Forelimb muscle (tissue), 1 donor: ENCODE data around the gene MAT1A. TPM values are rescaled to one million over a fixed set of nuclear protein-coding genes. Genes with fewer than 3 reads are reported as not detected.

ENCODE experiments used
- DNase-seq: peaks from one replicate; pipeline ENCODE4 v3.0.0-alpha.2; 2013; ENCODE audit warnings: low read depth
- polyA plus RNA-seq: library from polyadenylated mRNA; unstranded; fragments of 120-200 nt; gene quantifications from one replicate; pipeline ENCODE4 v1.2.1, GENCODE V29; 2013; ENCODE audit not compliant: insufficient read length

The MAT1A gene
- polyA plus RNA-seq, 1 donor: not detected

DNA sequence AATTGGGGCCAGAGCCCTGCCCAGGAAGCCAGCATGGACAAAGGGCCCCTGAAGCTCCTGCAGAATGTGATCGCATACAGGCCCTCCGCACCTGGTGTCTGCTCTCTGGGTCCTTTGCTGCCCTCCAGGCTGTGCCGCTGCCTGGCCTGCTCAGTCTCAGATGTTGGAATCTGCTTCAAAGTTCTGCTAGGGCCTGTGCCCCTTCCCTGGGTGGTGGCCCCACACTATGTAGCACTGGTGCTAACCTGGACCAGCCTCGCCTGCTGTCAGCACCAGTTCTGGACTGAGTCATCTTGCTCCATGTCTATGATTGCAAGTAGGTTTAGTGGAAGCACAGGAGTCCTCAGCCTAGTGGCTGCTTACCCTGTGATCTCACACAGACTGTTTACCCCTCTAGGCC, 6.3 kb downstream of the MAT1A start:
- DNase-seq: no peak

DNA sequence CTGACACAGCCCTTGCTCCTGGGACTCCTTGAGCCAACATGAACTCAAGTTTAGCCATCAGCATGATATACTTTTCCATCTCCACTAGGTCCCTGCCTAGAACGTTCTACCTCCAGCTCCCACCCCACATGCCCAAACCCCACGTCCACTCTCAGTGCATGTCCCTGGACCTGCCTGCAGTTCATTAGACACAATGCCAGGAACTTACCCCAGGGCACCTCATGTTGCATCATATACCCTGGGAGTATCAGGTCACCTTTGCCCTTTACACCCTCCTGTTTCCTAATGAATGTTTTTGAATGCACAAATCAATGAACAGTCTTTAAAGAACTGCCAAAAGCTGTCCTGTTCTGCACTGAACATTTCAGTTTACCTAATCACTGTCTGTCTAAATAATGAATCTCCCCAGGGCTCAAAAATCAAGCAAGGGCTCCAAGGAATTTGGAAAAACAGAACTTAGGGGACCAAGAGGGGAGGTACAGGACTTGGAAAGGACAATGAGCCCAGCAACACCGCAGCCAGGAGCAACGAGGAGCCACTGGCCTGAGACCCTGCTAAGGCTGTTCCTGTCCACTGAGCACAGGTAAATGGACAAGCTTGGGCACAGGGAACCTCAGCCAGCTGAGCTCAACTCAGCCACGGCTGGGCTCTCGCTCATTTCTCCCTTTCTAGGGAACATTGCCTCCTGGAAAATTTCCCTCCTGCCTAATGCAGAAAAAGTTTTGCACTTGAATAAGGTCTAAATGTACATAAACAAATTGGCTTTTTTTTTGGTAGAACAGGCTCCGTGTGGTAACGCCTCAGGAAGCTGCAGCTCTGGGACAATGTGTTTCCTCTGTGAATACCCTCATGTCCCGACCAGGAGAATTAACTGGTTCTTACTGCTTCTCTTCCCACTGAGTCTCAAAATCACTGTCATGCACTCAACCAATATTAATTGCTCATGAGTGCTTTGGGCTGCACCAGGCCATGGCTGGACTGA, 7.4 kb downstream of the MAT1A start:
- DNase-seq: no peak

DNA sequence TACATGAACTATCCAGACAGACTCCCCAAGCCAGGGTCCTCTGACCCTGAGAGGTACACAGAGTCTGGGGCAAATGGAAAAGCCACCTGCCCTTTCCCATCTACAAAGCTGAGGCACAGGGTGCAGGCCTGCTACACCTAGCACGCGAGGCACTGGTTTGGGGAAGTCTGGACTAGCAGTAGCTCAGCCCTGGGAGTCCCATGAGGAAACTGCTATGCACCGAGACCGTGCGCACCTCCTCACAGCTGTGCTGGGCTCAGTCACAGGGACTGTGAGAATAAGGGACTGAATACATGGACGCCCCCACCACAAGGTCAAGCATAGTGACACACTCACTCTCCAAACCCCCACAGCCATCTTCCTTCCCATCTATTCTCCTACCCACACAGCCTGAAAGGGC, 8.2 kb downstream of the MAT1A start:
- DNase-seq: no peak

DNA sequence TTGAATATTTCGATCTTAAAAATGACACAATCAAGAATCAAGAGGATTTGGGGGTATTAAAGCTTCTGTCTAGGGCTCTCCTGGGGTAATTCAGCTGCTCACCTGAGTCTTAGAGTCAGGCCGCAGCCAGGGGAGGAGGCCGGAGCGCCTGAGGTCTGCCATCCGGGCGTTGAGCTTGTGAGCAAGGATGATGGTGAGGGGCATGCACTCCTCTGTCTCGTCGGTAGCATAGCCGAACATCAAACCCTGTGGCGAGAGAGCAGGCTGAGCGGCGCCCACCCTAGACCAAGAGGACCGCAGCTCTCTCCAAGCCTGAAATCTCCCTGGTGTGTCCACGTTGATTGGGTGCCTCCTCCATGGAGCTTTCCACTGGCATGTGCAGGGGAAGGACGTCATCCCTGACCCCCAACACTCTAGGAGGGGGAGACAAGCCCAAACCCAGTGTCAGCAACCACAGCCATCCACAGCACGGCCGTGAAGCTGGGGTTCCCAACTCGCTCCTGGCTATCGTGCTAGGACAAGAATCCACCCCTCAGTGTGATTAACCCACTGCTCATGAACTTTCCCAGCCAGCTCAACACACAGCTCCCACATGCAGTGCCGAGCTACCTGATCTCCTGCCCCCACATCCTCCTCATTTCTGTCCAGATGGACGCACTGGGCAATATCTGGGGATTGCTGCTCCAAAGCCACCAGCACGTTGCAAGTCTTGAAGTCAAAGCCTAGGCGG, 9.2 kb downstream of the MAT1A start:
- no peak for DNase-seq

DNA sequence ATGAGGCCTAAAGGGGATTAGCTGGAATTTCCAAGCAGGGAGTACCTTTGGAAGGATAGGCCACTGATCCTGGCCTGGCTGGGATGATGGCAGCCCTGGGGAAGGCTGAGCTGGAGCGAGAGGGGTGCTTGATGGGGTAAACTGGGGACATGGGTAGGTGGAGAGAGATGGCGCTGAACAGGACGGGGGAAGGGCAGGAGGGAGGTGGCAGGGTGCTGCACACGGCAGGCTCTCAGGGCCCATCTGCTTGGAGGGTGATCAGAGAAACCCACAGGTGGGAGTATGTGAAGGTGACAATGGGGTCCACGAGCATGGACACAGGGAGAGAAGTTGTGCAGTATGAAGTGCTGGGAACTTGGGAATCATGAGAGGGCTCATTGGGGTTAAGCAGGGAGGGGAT, 10.3 kb downstream of the MAT1A start:
- DNase-seq: no peak

DNA sequence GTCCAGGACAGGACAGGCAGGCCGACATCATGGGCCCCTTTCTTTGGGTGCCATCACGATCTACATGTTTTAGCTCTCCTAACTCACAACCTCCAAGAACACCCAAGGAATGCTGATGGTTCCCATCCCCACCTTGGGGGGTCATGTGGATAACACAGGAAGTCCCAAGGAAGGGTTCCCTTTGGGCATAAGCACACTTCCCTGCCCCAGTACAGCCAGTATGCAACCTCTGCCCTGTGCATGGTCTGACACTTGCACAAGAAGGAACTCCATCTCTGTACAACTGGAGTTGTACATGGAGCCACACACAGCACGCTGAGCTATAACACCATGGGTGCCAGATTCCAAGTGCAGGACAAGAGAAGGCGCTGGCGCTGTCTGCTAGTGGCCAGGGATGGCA, 11.0 kb downstream of the MAT1A start:
- no peak for DNase-seq

DNA sequence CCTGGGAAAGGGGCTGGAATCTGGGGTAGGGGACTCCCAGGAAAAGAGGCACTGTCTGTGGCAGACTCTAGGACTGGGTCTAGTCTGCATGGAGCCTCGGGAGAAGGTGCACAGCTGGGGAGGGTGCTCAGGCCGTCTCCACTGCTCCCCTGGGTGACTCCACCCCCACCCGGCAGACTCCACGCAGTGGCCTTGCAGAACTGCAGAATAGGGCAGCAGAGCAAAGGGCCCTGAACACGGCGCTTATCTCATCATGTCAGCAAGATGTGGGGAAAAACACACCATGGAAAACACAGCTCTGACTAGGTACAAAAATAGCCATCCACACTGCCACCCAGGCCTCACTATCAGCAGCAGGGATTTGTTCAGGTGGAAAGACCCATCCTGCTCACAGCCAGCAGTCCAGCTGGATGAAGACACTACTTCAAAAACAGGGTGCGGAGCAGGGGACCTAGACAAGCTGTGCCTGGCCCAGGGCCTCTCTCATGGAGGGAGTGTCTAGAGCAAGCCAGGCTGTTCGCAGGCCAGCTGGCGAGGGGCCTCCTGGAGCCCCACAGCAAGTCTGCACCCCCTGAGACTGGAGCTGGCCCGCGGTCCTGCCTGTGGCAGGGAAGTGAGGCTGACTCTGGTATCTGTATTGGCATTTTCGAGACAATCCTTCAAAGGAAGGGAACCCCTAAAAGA, 11.7 kb downstream of the MAT1A start:
- no peak for DNase-seq

DNA sequence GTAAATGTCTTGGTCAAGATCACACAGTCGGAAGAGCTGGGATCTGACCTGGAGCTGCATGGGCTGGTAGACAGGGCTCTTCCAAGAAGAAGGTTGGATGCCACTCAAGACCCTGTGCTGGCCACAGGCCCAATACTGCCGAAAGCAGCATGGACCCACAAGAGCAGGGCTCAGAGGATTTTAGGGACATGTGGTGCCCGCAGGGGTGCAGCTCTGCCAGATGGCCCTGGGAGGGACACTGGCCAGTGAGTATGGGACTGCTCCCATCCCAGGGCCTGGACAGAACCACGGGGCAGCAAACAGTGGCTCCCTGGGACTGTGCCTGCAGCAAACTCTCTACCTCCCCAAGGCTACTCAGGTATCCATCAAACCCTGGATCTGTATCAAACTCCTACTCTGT, 12.4 kb downstream of the MAT1A start:
- no peak for DNase-seq

DNA sequence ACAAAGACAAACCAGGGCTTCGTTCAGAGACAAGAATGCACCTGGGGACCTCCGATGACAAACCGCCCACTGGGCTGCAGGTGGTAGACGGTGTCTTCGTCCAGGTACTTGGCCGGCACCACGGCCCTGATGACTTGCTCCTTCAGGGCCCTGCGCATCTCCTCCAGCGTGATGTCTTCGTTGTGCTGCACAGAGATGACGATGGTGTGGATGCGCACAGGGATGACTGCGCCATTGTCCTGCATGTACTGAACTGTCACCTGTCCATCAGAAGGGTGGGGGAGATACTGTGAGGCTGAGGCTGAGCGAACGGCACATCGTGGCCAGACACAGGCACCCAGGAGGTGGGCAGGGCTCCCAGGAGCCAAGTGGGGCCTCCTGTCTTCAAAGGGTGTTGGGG, 13.1 kb downstream of the MAT1A start:
- DNase-seq: no peak

DNA sequence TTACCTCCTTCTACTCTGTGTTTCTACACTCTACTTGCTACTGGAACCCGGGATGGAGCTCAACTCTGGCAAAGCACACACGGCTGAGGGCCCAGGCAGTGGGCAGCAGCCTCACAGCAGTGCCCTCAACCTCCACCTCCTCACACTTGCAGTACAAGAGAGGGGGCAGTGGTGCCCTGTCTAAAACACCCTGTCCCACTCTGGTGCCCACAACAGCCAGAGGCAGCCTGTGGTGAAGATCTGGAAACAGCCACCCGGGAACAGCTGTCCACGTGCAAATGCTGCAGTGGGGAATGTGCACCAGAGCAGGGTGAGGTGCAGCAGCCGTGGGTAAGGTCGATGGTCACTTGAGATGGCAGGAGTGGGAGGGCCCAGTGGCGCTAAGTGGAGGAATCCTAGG, 13.7 kb downstream of the MAT1A start:
- DNase-seq: no peak

DNA sequence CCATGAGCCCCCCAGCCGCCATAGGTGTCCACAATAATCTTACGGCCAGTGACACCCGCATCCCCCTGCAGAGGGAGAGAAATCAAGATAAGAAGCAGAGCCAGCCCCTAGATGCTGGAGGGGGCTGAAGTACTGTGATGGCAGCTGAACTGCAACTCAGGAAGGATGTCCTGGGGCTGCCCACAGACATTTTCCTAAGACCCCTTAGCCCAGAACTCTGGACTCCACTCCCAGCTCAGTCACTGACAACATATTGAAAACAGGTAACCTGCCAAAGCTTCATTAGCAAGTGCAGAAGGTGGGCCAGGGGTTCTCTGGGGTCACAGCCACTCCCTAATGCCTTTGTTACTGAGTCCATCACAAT, 14.3 kb downstream of the MAT1A start:
- DNase-seq: no peak

DNA sequence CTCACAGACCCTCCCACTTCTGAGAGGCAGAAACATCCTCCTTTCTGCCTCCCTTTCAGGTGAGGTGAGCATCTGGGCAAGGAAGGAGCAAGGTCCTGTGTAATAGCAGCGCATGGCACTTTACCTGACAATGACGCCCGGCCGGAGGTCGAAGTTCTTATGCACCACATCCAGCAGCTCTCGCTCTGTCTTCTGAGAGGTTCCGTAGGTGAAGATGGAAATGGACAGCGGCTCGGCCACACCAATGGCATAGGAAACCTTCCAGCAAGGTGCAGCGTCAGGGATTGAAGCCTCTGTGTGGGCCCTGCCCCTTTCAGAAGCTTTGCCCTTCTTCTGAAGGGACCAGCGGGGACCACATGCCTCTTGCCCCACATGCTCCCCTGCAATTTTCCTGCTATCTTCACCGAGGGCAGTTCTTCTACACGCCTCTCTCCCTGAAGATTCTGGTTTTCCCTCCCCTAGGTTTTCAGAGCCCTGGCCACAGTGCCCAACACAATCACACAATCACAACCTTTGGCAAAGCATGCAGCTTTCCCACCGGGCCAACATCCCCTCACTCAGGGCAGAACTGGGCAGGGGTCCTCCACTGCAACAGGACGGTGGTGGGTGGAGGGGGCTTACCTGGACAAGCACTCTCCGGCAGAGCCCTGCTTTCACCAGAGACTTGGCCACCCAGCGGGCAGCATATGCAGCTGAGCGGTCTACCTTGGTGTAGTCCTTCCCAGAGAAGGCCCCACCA, 14.9 kb downstream of the MAT1A start:
- no peak for DNase-seq

DNA sequence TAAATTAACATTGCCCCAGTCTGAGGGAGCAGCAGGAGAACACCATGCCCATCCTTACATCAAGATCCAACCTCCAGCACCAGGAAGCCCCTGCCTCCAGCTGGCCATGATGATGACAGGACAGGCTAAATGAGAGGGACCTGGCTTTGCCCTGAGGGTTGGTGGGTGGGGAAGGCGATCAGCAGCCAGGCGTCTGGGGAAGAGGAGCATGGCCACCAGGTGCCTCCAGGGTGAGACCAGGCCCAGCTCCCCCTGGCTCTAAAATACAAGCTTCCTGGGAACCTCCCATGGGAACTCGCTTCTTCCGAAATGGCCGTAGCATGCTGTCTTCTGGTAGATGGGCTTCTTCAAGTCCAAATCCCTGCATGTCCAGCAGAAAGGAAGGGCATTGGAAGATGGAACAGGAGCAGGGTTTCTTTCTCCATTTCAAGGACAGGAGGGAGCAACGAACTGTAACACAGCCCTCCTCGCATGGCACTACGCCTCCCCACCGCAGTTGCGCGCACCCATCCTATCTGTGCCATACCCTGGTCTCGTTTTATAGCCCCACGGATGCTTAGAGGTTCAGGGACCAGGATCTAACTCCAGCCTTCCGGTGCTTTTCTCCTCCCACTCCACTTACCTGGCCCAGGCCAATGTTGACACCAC, 15.8 kb downstream of the MAT1A start:
- no peak for DNase-seq

DNA sequence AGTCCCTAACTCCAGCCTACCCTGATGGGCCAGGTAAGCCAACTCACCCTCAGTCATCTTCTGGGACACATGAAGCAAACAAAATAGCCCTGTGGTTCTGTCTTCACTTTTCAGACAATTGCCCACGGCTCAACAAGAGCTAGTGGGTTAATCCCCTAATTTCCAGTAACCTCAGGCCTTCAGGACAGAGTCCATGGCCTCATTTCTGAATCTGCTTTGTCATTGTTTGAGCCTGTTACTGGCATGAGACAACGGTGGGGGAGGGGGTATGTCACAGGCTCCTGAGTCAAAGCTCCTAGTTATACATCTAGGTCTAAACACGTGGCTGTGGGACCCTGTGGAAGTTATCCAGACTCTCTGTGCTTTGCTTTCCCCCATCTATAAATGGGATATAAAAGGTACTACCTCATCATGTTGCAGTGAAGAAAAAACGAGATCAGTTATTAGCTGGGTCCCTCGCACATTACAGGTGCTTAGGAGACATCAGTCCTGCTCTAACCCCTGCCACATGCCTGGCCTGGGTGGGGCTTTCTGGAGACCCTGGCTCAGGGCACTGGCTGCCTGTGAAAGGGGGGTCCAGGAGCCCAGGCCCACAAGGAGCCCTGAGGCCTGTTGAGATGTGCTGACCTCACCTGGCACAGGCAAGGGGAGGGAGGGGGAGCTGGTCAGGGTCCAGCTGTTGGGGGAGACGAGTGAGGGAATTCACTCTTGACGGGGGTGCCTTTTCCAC, 16.5 kb downstream of the MAT1A start:
- no peak for DNase-seq

DNA sequence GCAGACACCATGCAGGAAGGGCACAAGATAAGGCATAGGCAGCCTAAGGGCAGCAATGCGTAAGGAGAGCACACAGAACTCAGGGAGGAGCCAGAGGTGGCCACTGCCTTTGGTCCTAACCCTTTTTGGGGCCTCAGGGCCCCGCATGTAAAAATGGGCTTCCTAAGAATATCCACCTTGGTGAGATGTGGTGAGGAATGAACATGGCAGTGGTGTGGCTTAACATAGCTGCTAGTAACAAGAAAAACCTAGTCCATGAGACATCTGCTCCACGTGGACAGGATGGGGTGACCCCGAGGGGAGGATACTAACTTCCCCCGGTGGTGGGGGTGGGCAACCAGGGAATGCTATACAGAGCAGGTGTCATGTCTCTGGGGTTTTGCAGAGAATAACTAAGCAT, 18.0 kb downstream of the MAT1A start:
- DNase-seq: no peak

DNA sequence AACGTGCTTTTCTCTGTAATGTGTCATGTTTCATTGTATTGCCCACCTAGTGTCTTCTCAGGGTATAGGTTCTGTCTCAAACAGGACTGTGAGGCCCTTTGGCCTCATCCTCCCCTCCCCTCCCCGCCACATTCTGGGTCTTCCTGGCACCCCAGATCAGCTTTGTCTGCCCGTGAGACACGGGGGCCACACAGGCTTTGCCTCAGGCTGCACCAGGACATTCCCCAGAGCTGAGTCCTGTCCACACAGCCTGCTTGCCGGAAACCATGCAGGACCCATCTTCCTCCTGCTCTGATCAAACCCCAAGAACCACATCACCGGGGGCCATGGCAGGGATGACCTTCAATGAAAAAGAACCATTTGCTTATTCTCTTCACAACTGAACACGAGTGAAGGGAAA, 18.6 kb downstream of the MAT1A start:
- no peak for DNase-seq

DNA sequence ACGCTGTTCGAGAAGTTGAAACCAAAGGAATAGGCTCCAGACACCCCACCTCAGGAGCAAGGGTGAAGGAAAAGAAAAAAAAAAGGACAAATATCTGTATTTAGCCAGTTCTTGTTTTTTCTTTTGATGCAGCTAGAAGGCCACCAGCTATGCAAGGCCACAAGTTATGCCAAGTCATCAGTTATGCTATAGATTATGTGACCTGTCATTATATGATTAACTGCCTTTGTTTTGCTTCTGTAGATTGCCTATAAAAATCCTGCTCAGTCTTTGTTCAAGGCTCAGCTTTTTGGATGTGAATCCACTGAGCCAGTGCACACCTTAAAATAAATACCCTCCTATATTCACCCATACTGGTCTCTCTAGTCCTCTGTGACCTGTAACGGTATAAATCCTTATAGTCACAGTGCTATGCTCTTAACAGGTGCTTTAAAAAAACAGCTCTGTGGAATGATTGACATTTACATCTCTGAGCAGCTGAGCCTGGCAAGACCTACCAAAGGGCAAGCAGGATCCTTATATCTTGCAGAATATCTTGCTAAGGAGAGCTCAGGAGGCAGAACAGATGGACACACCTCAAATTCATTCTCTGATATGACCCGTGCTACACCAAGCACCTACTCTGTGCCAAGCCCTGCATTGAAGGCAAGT, 20.4 kb downstream of the MAT1A start:
- no peak for DNase-seq

DNA sequence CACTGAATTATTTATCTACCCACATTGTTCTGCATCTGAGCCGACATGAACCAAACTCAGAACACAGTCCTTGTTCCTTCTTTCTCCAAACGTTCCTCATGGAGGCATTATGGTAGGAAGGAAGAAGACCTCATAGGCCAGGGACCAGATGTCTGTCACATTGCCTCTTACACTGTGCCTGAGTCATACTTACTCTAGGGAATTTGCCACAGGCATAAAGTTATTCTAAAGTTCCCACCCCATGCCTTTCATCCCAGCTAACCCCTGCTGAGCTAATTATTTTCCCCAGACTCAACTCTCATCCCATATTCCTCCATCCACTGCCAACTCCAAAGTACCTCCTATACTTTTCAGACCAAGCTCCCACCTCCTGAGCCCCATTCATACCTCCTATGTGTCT, 21.2 kb downstream of the MAT1A start:
- DNase-seq: no peak

DNA sequence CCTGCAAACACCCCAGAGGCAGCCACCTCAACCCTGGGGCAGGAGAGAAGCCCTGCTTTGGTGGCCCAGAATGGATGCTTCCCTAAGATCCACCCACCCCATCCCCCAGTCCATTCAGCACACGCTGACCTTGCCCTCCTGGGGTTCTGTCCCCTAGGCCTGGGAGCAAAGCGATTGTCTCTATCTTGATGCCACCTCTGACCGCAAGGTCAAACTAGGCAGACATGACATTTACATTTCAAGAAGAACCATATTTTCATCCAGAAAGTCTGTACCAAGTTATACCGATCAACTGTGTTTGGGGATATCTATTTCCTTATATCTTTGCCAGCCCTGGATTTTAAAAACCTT, 23.0 kb downstream of the MAT1A start:
- DNase-seq: no peak
